Thyroid gland (tissue), 4 donors: ENCODE data around the gene CTNNA3.

Source experiments
- POLR2A ChIP-seq, 2 donors: fragments of 450-650 bp; IDR thresholded peaks; one replicate each; pipeline ENCODE4 v1.6.1; 2017; ENCODE audit warnings: antibody characterized with exemption in 2 of 2, mild to moderate bottlenecking in 2 of 2, moderate library complexity in 1 of 2
- TF ChIP-seq, protein P1 (sequence below), 6 experiments: fragments of 200-600 bp in 3 of 6; fragments of 450-650 bp in 3 of 6; sonication (generic) in 3 of 6; IDR thresholded peaks; one replicate each; pipeline ENCODE4 v1.5.1; 2016 to 2019; ENCODE audit warnings: antibody characterized with exemption in 6 of 6, mild to moderate bottlenecking in 2 of 6, inconsistent platforms in 1 of 6, moderate library complexity in 1 of 6

DNA sequence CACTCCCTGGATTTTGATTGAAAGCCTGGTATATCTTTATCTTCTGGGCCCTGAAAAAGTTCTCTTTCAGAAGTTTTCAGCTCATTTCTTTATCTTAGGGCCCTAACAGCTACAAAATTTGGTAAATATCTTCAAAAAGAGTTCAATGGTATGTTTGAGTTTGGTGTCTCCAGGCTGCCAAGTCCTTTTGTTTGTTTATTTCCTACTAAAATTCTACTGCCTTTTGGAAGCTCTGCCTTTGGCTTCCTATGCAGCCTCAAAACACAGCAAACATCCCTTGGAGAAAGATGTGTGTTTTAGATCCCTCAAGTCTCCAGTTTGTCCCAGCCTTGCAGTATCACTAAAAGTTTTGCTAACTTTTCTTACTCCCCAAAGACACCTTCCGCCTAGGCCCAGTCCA is 623.3 kb downstream of the CTNNA3 start:
- TF ChIP-seq, protein P1, sequence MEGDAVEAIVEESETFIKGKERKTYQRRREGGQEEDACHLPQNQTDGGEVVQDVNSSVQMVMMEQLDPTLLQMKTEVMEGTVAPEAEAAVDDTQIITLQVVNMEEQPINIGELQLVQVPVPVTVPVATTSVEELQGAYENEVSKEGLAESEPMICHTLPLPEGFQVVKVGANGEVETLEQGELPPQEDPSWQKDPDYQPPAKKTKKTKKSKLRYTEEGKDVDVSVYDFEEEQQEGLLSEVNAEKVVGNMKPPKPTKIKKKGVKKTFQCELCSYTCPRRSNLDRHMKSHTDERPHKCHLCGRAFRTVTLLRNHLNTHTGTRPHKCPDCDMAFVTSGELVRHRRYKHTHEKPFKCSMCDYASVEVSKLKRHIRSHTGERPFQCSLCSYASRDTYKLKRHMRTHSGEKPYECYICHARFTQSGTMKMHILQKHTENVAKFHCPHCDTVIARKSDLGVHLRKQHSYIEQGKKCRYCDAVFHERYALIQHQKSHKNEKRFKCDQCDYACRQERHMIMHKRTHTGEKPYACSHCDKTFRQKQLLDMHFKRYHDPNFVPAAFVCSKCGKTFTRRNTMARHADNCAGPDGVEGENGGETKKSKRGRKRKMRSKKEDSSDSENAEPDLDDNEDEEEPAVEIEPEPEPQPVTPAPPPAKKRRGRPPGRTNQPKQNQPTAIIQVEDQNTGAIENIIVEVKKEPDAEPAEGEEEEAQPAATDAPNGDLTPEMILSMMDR (IDR thresholded peaks at IDR 0.05) = no peak
- no peak for TF ChIP-seq POLR2A (IDR thresholded peaks at IDR 0.05)
